ENCODE measurements around the gene DSEL.

The DSEL gene

DNA sequence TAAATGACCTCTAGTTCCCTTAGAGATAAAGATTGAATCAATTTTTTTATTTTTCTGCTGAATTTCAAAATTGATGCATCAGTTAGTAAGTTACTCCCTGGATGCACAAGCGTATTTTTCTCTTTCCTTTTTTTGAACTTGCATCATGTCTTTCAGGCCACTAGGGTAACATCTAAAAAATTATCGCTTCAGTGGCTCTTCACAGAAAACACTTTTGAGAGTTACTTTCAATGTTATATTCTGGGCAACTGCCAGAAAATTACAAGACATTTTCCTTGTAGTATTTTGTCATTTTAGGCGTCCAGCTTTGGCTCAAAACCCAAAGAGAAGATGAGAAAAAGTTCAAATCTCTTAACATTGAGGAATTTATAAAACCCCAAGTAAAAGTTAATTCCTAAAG is 59.8 kb downstream of the DSEL start:
- Histone ChIP-seq H3K4me1 (ENCODE audit: insufficient read depth, low read length) (no peaks in the 10 kb centered on the region), H3K4me2 (ENCODE audit: insufficient read depth, low read length) (no peak overlapping the region), H3K27me3 (ENCODE audit: insufficient read depth, low read length, poor library complexity) (no peaks in the 10 kb centered on the region), H2AFZ (ENCODE audit: low read depth, low read length) (no peak overlapping the region), H3K4me3 (ENCODE audit: low read depth in 1 of 2, low read length in 2 of 2) (no peak overlapping the region), H3K79me2 (ENCODE audit: insufficient read depth, low read length) (no peaks in the 10 kb centered on the region), H3K27ac (ENCODE audit: low read length) (no peak overlapping the region), H4K20me1 (ENCODE audit: insufficient read depth, low read length) (no peaks in the 10 kb centered on the region), H3K9ac (ENCODE audit: low read depth, low read length) (no peak overlapping the region), H3K36me3 (ENCODE audit: insufficient read depth, low read length) (no peaks in the 10 kb centered on the region), H3K9me3 (ENCODE audit: insufficient read depth, low read length, severe bottlenecking) (no peaks in the 10 kb centered on the region)
- ATAC-seq (ENCODE audit: insufficient read depth, low read depth) (no peak), DNase-seq (no peak)
- no peak for TF ChIP-seq CTCF (IDR thresholded peaks at IDR 0.05; ENCODE audit: borderline replicate concordance, extremely low read depth, low read length, poor library complexity, severe bottlenecking)
- TF ChIP-seq EZH2 (IDR thresholded peaks at IDR 0.05; ENCODE audit: borderline replicate concordance, low read depth, low read length, severe bottlenecking): no peak

All from DND-41 (cell line).